Stimulated activated effector memory CD8-positive, alpha-beta T cell treated with anti-CD3 and anti-CD28 coated beads, Interleukin-12 subunit alpha, Interleukin-12 subunit beta, amount 100 ng/mL, for 72 hours (primary cell): Measurements from ENCODE around the gene DNMBP.
A peak's percentile ranks its signal among the peaks of the same experiment; 100 is the strongest.

Source experiments
- ATAC-seq: fragments of 150-1000 bp; cut with Tn5 transposase; 2 replicates; pipeline ENCODE4 v1.10.0; 2021
- DNase-seq, 2 donors: peaks; one replicate each; pipeline ENCODE4 v3.0.0; 2021 to 2022; ENCODE audit warnings: low spot score in 2 of 2
- H3K27ac Mint-ChIP-seq: one replicate; pipeline ENCODE4 v1.8.0; 2022; ENCODE audit warnings: mild to moderate bottlenecking, mixed read lengths
- H3K36me3 Mint-ChIP-seq: one replicate; pipeline ENCODE4 v1.8.0; 2022; ENCODE audit warnings: mild to moderate bottlenecking, mixed read lengths
- H3K4me1 Mint-ChIP-seq: one replicate; pipeline ENCODE4 v1.8.0; 2022; ENCODE audit warnings: mixed read lengths
- H3K4me3 Mint-ChIP-seq: one replicate; pipeline ENCODE4 v1.8.0; 2022; ENCODE audit warnings: mild to moderate bottlenecking, mixed read lengths
- H3K9me3 Mint-ChIP-seq: one replicate; pipeline ENCODE4 v1.8.0; 2022; ENCODE audit warnings: mixed read lengths

DNMBP gene

GRCh38 chr10:99860466-99860865 lies 149.3 kb downstream of the DNMBP start:
- Mint-ChIP-seq H3K9me3 (no peaks in the 10 kb centered on the region), H3K36me3 (no peaks in the 10 kb centered on the region), H3K27ac (no peak overlapping the region), H3K4me3 (no peak overlapping the region), H3K4me1 (no peaks in the 10 kb centered on the region)
- ATAC-seq, result no peak
- no peak for DNase-seq

GRCh38 chr10:99859585-99859984 lies 150.2 kb downstream of the DNMBP start:
- no peak for DNase-seq
- Mint-ChIP-seq H3K4me1 (no peaks in the 10 kb centered on the region), H3K27ac (no peak overlapping the region), H3K36me3 (no peaks in the 10 kb centered on the region), H3K9me3 (no peaks in the 10 kb centered on the region), H3K4me3 (no peak overlapping the region)
- no peak for ATAC-seq

GRCh38 chr10:99858849-99859248 lies 150.9 kb downstream of the DNMBP start:
- no peak for ATAC-seq
- Mint-ChIP-seq H3K36me3 (no peaks in the 10 kb centered on the region), H3K4me3 (no peak overlapping the region), H3K9me3 (no peaks in the 10 kb centered on the region), H3K27ac (no peak overlapping the region), H3K4me1 (no peaks in the 10 kb centered on the region)
- DNase-seq, result no peak

DNA sequence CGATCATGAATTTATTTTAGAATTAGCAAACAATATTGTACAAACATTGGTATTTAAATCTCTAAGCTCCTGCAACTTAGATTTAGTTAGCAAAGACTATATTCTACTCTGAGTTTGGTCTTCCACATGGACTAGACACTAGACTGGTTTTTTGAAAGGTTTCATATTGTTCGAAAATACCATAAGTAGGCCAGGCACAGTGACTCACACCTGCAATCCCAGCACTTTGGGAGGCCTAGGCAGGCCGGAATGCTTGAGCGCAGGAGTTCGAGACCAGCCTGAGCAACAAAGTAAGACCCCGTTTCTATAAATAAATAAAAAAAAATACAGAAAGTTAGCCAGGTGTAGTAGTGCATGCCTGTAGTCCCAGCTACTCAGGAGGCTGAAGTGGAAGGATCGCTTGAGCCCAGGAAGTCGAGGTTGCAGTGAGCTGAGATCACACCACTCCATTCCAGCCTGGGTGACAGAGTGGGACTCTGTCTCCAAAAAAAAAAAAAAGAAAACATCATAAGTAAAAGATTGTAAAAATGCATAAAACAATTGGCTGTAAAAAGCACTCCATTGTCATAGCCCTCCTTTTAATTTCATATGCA lies 154.2 kb downstream of the DNMBP start:
- H3K36me3 Mint-ChIP-seq, result no peaks in the 10 kb centered on the region
- H3K27ac Mint-ChIP-seq, result no peak overlapping the region
- no peak for ATAC-seq
- DNase-seq, result no peak
- H3K9me3 Mint-ChIP-seq, result no peaks in the 10 kb centered on the region
- no peak overlapping the region for H3K4me3 Mint-ChIP-seq
- H3K4me1 Mint-ChIP-seq, result no peaks in the 10 kb centered on the region

GRCh38 chr10:99854860-99855259 lies 154.9 kb downstream of the DNMBP start:
- H3K9me3 Mint-ChIP-seq, result no peaks in the 10 kb centered on the region
- no peak overlapping the region for H3K27ac Mint-ChIP-seq
- DNase-seq (no peak), ATAC-seq (no peak)
- H3K4me1 Mint-ChIP-seq, result no peaks in the 10 kb centered on the region
- no peak overlapping the region for H3K4me3 Mint-ChIP-seq
- H3K36me3 Mint-ChIP-seq, result no peaks in the 10 kb centered on the region

- no peaks in the 10 kb centered on the region for H3K9me3 Mint-ChIP-seq
- no peak for DNase-seq
- no peak overlapping the region for H3K4me3 Mint-ChIP-seq
- H3K4me1 Mint-ChIP-seq, result no peaks in the 10 kb centered on the region
- no peak for ATAC-seq
- H3K36me3 Mint-ChIP-seq, result no peaks in the 10 kb centered on the region
- H3K27ac Mint-ChIP-seq, result no peak overlapping the region
Measured at GRCh38 chr10:99853655-99854054, 156.1 kb downstream of the DNMBP start.

DNA sequence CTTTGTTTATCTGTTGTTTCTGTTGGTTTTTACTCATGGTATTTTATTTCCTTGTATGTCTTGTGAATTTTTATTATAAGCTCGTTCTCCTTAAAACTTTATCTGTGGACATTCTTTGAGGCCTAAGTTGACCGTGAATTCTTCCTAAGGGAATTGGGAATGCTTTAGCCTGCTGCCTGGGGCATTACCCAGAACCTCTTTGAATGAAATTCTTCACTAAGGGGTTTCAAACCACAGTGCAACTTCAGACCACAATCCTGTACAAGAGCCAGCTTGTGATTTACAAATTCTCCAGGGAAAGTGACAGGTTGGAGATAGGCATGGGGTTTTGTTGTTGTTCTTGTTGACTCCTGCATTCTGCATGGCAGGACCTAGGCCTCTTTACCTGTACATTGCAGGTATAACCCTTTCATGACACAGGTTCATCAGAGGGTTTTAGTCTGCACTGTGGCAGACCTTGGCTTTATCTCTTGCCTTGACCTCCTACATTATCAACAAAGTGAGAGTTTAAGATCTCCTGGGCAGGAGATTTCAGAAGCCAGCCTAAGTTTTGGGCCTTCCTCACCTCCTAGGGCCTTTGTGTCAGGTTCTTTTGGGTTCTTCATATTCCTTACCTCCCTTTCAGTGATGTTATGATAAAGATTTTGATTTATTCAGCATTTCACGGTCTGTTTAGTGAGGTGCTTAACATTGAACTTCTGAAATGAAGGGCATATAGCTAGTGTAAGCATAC lies 157.1 kb downstream of the DNMBP start:
- H3K4me1 Mint-ChIP-seq, result no peaks in the 10 kb centered on the region
- H3K36me3 Mint-ChIP-seq, result no peaks in the 10 kb centered on the region
- no peak overlapping the region for H3K27ac Mint-ChIP-seq
- ATAC-seq, result no peak
- no peak overlapping the region for H3K4me3 Mint-ChIP-seq
- DNase-seq, result no peak
- H3K9me3 Mint-ChIP-seq, result no peaks in the 10 kb centered on the region

GRCh38 chr10:99851825-99852224 lies 157.9 kb downstream of the DNMBP start:
- Mint-ChIP-seq H3K4me1 (no peaks in the 10 kb centered on the region), H3K9me3 (no peaks in the 10 kb centered on the region), H3K36me3 (no peaks in the 10 kb centered on the region), H3K27ac (no peak overlapping the region), H3K4me3 (no peak overlapping the region)
- ATAC-seq (no peak), DNase-seq (no peak)

DNA sequence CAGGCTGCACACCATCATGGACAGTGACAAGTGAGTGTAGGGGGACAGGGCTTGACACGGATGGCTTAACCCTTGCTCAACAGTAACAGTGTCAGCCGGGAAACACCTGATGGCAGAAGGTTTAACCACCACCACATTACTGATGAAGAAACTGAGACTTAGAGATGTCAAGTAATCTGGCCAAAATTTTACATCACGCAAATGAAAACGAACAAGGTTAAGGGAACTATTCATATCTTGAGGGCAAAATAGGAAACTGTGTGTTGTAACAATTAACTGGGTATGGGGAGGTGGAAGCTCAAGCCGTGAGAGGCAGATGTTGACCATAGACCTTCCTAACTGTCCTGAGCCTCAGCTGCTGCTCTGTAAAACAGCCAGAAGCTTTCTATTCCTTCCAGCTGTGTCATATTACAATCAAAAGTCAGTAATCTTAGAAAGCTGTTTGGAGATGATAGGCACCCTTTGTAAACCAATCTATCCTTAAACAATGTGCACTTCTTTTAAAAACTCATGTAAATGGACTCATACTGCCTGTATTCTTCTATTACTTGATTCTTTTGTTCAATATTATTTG lies 158.9 kb downstream of the DNMBP start:
- no peak overlapping the region for H3K4me3 Mint-ChIP-seq
- H3K4me1 Mint-ChIP-seq, result no peaks in the 10 kb centered on the region
- H3K27ac Mint-ChIP-seq, result peak overlapping the region; percentile 4
- DNase-seq, result no peak
- no peak for ATAC-seq
- no peaks in the 10 kb centered on the region for H3K9me3 Mint-ChIP-seq
- H3K36me3 Mint-ChIP-seq, result no peaks in the 10 kb centered on the region

- H3K36me3 Mint-ChIP-seq, result no peaks in the 10 kb centered on the region
- ATAC-seq (no peak), DNase-seq (no peak)
- H3K4me1 Mint-ChIP-seq, result no peaks in the 10 kb centered on the region
- no peaks in the 10 kb centered on the region for H3K9me3 Mint-ChIP-seq
- peak overlapping the region; percentile 4 for H3K27ac Mint-ChIP-seq
- H3K4me3 Mint-ChIP-seq, result no peak overlapping the region
Measured at GRCh38 chr10:99850021-99850766, 159.6 kb downstream of the DNMBP start.

- ATAC-seq (no peak), DNase-seq (no peak)
- Mint-ChIP-seq H3K4me1 (no peaks in the 10 kb centered on the region), H3K9me3 (no peaks in the 10 kb centered on the region), H3K36me3 (no peaks in the 10 kb centered on the region), H3K27ac (no peak overlapping the region), H3K4me3 (no peak overlapping the region)
Measured at GRCh38 chr10:99849536-99849935, 160.2 kb downstream of the DNMBP start.

DNA sequence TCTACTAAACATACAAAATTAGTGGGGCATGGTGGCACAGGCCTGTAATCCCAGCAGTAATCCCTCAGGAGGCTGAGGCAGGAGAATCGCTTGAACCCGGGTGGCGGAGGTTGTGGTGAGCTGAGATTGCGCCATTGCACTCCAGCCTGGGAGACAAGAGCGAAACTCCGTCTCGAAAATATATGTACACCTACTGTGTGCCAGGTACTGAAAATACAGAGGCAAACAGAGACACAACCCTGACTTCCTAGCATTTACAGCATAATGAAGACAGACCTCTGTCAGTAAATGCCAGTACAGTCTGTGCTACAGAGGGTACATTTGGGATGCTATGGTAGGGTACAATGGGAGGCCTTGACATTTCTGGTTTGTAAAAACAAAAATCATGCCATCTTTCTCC lies 160.7 kb downstream of the DNMBP start:
- Mint-ChIP-seq H3K27ac (no peak overlapping the region), H3K36me3 (no peaks in the 10 kb centered on the region), H3K9me3 (no peaks in the 10 kb centered on the region), H3K4me3 (no peak overlapping the region), H3K4me1 (no peaks in the 10 kb centered on the region)
- DNase-seq (no peak), ATAC-seq (no peak)

GRCh38 chr10:99845837-99846382 lies 163.8 kb downstream of the DNMBP start:
- peak overlapping the region; percentile 32 for H3K4me3 Mint-ChIP-seq

GRCh38 chr10:99844433-99844955 lies 165.3 kb downstream of the DNMBP start:
- no peaks in the 10 kb centered on the region for H3K36me3 Mint-ChIP-seq
- no peak for ATAC-seq

More at GRCh38 chr10:99845837-99846382, 163.8 kb downstream of the DNMBP start:
- Mint-ChIP-seq H3K27ac (no peak overlapping the region), H3K4me1 (no peaks in the 10 kb centered on the region), H3K9me3 (no peaks in the 10 kb centered on the region), H3K36me3 (no peaks in the 10 kb centered on the region)
- DNase-seq (peak; percentile 54 to 77), ATAC-seq (peak; percentile 87)

DNA sequence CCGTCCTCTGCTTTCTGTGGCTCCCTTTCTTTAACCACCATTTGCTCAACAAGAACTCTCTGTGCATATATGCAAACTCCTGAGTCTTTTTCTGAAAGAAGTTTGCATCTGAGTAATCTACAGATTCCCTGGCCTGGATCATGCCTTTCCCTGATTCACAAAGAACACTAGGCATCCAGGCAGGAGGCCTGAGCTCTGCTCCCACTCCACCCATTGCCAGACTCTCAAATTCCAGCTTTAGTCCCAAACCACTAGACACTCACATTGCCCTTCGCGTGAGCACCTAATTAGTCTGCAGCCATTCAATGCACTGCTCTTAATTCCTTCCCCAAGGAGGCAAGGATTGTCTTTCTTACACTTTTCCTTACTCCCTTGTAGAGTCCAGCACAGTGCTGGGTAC lies 166.4 kb downstream of the DNMBP start:
- no peak for ATAC-seq
- Mint-ChIP-seq H3K4me1 (no peaks in the 10 kb centered on the region), H3K9me3 (no peaks in the 10 kb centered on the region), H3K27ac (no peak overlapping the region), H3K36me3 (no peaks in the 10 kb centered on the region), H3K4me3 (no peak overlapping the region)
- no peak for DNase-seq

More at GRCh38 chr10:99844433-99844955, 165.3 kb downstream of the DNMBP start:
- H3K4me1 Mint-ChIP-seq, result no peaks in the 10 kb centered on the region
- no peak overlapping the region for H3K27ac Mint-ChIP-seq
- H3K4me3 Mint-ChIP-seq, result no peak overlapping the region
- H3K9me3 Mint-ChIP-seq, result no peaks in the 10 kb centered on the region
- DNase-seq, result no peak
